Tongue (tissue), 3 donors: ENCODE results near the gene TTC39C. TPM values are rescaled to one million over a fixed set of nuclear protein-coding genes. Genes with fewer than 3 reads are reported as not detected.
"Not testable (repeated sequence)": the region's sequence is repeated elsewhere in the genome, so short reads cannot be mapped to it uniquely, and the experiment has no call there.

ENCODE experiments used
- DNase-seq: peaks from one replicate; pipeline ENCODE4 v3.0.0-alpha.2; 2015
- small RNA-seq: library from RNA; depleted of rRNA; stranded (forward); fragments of <200 nt; gene quantifications from one replicate; pipeline ENCODE3, GENCODE V24; 2014; ENCODE audit warnings: low replicate concordance
- total RNA-seq: library from RNA; depleted of rRNA; stranded (reverse); fragments of >200 nt; gene quantifications from one replicate; pipeline ENCODE4 v1.2.3, GENCODE V29; 2014

Gene TTC39C
- total RNA-seq, 1 donor from 2014 or later, result 15.7 TPM

DNA sequence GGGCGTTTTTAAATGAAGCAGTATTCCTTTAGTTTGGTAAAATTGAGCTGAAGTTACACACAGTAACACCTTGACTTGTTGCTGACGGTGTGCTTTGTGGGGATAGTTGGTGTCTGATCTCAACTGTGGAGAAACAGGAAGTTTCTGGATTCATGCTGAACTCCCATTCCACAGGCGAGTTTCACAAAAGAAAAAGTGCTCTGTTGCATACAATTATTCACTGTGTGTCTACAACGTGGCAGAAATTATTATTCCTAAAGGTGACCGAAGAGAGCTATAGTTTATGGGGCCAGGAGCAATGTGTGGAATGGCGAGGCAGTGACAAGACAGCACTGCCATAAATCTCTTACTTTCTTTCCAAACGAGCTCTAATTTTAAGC, 123.8 kb downstream of the TTC39C start:
- no peak for DNase-seq

DNA sequence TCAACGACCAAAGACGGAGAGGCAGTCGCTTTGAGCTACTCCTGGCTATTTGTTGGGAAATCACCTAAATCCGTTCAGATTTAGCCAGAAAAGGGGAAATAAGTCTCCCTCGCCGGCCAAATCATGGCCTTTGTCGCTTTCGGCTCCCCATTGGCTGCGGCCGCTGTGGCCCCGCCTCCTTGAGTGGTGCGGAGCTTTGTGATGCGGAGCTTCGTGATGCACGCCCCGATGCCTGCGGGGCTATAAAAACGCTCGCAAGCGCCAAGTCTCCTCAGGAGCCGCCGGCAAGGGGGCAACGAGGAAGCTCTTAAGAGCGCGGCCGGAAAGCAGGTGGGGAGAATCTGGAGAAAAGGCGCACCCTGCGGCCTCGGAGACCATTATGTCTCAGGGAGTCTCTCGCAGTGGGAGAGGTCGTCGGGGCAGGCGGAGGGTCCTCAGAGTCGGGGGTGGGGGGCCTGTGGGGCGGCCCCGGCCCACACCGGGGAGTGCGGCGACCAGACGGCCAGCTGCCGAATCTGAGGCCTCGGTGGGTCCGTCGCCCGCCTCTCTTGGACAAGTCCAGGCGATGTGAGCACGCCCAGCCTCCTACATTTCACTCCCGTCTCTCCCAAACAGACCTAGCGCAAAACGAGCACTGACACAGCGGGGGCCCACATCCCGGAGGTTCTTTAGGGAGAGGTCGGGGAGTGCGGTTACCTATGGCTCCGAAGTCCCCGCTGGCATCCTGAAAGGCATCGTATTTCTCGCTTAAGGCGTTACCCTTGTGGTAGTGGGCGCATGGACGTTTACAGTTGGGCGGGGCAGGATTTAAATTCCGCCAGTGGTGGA, 124.4 kb downstream of the TTC39C start, which contains the start of gene CABYR:
CABYR (plus strand) TSS at position 274 of the 828 bp plus-strand sequence. CDS start 4,053 bp downstream, outside the sequence.
- peak; percentile 84 for DNase-seq

DNA sequence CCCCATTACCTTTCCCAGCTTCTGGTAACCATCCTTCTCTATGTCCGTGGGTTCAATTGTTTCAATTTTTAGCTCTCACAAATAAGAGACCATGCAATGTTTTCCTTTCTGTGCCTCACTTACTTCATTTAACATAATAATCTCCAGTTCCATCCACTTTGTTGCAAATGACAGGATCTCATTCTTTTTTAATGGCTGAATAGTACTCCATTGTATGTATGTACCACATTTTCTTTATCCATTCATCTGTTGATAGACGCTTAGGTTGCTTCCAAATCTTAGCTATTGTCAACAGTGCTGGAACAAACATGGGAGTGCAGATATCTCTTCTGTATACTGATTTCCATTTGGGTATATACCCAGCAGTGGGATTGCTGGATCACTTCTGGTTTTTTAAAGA, 126.1 kb downstream of the TTC39C start:
- DNase-seq, result no peak

DNA sequence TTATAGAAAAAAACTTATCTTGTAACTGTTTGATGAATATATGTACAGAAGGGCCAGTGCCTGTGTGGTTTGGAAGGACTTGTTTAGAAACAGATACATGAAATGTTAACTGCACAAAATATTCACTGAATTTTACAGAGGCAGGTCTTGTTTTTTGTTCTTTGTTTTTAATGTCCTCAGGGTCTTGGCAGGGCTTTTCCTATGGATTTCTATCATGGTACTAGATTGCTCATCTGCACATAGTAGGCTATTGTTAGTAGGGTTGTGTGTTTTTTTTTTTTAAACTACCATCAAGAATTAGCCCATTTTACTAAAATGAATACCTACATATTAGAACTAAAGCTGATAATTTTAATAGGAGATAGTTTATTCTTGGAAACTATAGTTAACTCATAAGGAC, 127.8 kb downstream of the TTC39C start:
- no peak for DNase-seq

DNA sequence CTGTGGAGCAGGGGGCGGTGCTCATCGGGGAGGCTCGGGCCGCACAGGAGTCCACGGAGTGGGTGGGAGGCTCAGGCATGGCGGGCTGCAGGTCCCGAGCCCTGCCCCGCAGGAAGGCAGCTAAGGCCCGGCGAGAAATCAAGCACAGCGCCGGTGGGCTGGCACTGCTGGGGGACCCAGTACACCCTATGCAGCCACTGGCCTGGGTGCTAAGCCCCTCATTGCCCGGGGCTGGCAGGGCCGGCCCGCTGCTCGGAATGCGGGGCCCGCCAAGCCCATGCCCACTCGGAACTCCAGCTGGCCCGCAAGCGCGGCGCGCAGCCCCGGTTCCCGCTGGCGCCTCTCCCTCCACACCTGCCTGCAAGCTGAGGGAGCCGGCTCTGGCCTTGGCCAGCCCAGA, 135.0 kb downstream of the TTC39C start:
- not testable (repeated sequence) for DNase-seq

DNA sequence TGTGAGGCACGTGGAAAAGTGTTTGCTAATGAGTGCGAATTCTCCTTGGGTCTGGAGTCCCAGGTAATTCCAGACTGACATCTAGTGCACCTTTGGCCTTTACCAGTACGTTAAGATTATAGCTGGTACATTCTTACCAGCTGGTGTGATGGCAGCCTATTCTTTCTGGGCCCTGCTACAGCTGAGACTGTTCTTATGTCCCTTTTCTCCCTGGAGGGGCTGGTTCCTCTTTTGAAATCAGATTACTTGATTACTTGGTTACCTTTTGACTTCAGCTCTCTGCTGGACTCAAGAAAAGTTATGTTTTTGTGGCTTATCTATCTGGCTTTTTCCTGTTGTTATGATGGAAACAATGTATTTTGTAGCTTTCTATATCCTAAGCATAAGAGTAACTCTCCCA, 138.8 kb downstream of the TTC39C start:
- DNase-seq, result no peak

DNA sequence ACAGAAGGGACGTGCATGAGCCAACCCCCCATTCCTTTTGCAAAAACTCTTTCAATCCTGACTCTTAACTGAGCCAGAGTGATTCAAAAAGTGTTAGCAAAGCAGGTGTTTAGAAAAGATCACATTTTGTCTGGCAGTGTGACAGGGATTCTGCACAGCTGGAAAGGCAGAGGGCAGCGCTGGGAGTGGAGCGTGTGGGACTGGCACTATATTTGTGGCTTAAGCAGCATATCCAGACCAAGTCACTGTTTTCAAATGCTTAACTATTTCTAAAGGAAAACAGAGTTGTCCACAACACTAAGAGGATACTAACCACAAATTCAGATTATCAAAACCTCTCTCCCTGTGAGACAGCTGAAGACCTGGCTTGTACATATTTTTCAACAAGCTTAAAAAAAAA, 143.3 kb downstream of the TTC39C start:
- DNase-seq, result peak; percentile 45

DNA sequence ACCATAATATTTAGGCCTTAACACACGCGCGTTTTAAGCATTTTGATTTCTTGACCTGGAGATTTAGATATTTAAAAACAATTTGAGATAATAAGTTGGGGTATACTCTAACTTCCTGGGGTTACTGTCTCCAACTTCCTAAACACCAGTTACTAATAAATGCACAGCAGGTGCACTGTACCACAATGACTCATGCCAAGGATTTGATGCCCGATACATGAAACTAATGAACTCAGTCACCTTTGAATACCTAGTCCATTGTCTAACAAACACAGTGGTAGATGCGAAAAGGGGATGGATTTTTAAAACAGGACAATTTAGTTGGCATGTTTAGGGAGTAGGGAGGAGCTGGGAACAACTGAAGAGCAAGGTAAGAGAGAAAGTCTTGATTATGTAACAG, 145.5 kb downstream of the TTC39C start:
- DNase-seq, result no peak

DNA sequence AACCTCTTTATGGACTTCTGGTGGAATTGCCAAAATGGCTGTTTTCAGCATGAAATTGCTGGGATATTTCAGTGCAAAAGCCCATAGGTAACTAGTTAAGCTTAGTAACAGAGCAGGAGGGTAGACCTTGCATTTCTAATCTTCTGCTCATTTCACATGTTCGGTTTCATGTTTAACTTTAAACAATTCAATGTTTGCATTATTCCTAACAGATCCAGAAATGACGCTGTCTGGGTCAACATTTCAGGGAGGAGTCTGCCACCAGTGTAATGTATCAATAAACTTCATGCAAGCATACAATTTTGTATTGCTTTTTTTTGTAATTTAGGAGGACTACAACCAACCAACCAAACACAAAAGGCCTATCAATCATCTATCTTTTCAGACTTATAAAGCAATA, 146.8 kb downstream of the TTC39C start:
- DNase-seq, result no peak

DNA sequence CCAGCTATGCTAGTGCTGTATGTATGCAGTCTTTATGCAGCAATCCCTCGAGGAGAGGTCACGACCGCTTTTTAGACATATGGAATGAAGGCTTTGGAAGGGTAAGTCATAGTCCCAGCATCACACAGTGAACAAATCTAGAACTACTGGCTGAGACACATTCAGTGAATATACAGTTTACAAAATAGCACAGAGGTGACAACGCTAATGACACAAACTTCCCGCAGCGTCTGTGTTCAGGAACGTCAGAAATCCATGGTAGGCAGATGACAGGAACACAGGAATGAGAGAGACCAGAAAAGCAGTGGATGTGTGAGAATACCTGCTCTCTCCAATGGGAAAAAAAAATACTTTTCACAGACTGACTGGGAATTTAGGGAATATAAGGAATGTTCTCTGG, 153.9 kb downstream of the TTC39C start:
- no peak for DNase-seq

DNA sequence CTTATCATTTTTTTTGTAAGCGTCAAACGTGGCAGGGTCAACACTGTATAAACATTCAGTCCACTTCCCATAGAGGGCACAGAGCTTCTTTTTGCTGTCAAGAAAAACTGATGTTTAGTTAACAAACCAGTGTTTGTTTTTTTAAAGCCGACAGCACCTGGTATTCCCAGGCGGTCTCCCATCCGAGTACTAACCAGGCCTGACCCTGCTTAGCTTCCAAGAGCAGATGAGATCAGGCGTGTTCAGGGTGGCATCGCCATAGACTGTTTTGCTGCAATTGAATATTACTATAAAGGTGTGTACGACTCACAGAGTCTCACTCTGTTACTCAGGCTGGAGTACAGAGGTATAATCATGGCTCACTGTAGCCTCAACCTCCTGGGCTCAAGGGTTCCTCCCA, 155.8 kb downstream of the TTC39C start:
- DNase-seq, result no peak

DNA sequence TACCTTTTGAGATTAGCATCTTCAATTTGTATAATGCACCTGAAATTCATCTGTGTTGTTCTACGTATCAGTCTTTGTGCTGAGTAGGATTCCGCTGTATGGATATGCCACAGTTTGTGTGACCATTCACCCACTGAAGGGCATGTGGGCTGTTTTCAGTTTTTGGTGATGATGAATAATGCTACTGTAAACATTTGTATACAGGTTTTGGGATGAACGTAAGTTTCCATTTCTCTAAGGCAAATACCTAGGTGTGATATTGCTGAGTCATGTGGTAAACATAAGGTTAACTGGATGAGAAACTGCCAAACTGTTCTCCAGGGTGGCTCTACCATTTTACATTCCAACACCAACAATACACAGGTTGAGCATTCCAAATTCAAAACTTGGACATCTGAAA, 159.4 kb downstream of the TTC39C start:
- DNase-seq, result no peak

DNA sequence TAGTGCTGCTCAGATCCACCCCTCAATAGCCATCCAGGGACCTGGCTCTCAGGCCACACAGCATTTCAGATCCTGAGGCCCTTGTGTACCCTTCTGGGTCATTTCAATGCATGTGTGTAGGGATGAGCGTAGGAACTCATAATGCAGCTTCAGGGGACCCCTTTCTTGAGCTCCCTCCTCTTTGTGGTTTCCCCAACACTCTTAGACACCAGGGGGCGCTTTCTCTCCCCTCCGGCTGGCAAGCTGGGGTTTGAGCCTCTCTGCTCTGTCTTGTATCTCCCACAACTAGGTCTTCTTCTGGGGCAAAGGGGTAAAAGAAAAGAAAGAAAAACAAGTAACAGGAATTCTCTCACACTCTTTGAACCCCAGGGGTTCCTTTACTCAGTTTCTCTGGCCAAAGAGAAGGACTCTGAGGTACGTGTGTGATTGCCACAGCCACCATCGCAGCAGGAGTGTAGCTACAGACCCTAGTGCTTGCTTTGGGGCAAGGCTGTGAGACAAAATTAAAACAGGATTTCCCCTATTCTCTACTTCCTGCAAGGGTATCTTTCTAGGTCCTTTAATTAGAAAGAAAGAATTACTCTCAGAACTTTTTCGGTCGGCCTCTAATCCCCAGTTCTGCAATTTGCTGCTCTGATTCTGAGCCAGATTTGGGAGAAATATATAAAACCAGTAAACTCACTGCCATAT, 162.3 kb downstream of the TTC39C start:
- peak; percentile 71 for DNase-seq

DNA sequence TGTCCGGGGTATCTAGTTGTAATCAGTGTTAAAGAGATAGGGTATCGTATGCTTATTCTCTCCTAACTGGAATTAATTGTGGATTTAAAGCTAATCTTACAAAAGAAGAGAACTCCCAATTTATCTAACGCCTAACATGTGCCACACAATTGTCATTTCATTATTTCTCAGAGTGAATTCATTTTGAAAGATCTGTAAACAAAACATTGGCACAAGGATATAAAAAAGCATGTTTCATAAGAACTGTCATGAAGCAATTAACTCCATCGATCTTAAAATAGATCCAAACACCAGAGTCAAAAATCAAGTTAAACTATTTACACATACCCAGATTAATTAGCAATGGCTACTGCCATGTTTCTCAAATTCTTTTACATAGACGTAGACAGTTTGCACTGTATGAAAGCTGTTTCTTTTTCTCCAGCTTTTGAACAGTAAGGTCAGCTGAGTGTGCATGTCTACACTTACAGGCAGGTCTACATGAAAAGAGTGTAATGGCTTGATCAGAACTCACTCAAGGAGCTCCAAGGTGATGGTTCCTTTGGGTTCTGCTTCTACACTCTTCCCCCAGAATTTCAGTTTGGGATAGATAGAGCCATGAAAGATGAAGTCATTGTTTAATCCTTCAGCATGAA, 163.1 kb downstream of the TTC39C start:
- no peak for DNase-seq

DNA sequence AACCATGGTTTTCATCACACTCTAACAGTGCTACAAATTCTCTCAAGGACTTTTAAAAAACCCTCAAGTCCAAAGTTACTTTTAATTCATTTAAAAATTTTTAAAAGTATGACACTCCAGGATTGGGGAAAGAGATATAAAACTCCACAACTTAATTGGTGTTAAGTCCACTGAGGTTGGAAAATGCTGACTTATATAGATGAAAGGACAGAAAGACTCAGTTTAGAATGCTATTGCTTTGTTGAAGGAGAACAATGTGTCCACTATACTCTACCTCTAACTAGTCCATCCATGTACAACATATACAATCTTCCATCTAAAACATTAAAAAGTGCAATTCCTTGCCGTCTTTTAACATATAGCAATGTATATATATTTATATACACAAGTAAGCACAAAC, 165.5 kb downstream of the TTC39C start:
- DNase-seq, result no peak

DNA sequence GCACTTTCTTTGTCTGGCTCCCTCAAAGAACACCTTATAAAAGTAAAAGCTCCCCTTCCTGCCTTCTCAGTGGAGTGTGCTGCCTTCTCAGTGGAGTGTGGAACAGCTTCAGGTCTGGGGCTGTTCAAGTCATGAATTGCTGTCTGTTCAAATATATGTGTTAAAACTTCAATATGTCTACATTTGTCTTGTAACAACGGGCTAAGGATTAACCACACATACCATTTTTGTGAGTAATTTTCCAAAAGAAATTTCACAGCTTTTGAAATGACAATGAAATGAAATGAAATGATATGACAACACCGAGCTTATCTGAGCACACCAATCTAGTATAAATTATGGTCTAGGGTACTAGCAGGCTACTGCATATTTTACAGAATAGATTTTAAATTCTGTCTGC, 167.3 kb downstream of the TTC39C start:
- DNase-seq, result no peak

Small RNAs within 50 kb of the gene (small RNA-seq; reads per million reads assigned to genes)
- gene RF00017 (not detected), gene RNA5SP452 (0.05 reads per million), gene RNU5A-6P (3.3 reads per million, percentile 91 among the genes with 10 or more reads in this experiment)

Other genes starting within 250 kb of the TTC39C start
- 0.41 TPM for gene CABYR, start 124.3 kb downstream of the TTC39C start, total RNA-seq